OCI-LY1 (cell line): ENCODE measurements around the gene B3GNT3.
"Not testable (repeated sequence)": the region's sequence is repeated elsewhere in the genome, so short reads cannot be mapped to it uniquely, and the experiment has no call there.

Experiments
- H2AFZ ChIP-seq: fragments of 200-600 bp; sonication (generic), shearing (Covaris generic); 2 replicates; pipeline ENCODE4 v1.6.0; 2014; ENCODE audit warnings: antibody characterized with exemption, mild to moderate bottlenecking, low read length
- H3F3A ChIP-seq: fragments of 200-600 bp; sonication (generic), shearing (Covaris generic); 2 replicates; pipeline ENCODE4 v1.6.0; 2014; ENCODE audit warnings: mild to moderate bottlenecking, antibody characterized with exemption, low read length, moderate library complexity; ENCODE audit not compliant: insufficient read depth
- H3K27ac ChIP-seq: fragments of 200-600 bp; sonication (generic); 2 replicates; pipeline ENCODE4 v1.5.1; 2014; ENCODE audit warnings: low read length, mixed run types, mild to moderate bottlenecking, low read depth; ENCODE audit not compliant: poor library complexity, severe bottlenecking
- H3K27me3 ChIP-seq: fragments of 200-600 bp; sonication (generic); 2 replicates; pipeline ENCODE4 v1.6.0; 2014; ENCODE audit warnings: antibody characterized with exemption, mild to moderate bottlenecking, low read length, moderate library complexity; ENCODE audit not compliant: insufficient read depth
- H3K36me3 ChIP-seq: fragments of 200-600 bp; sonication (generic); 2 replicates; pipeline ENCODE4 v1.6.1; 2014; ENCODE audit warnings: mild to moderate bottlenecking, antibody characterized with exemption, low read length, moderate library complexity, mixed read lengths; ENCODE audit not compliant: insufficient read depth
- H3K4me1 ChIP-seq: fragments of 200-600 bp; sonication (generic); 2 replicates; pipeline ENCODE4 v1.5.1; 2014; ENCODE audit warnings: mild to moderate bottlenecking, low read length, moderate library complexity; ENCODE audit not compliant: insufficient read depth, severe bottlenecking
- H3K4me2 ChIP-seq: fragments of 200-600 bp; sonication (generic), shearing (Covaris generic); 2 replicates; pipeline ENCODE4 v1.6.1; 2014; ENCODE audit warnings: low read length
- H3K4me3 ChIP-seq: fragments of 200-600 bp; sonication (generic); 2 replicates; pipeline ENCODE4 v1.5.1; 2014; ENCODE audit warnings: low read length, low read depth, mild to moderate bottlenecking, mixed read lengths; ENCODE audit not compliant: poor library complexity, severe bottlenecking
- H3K79me2 ChIP-seq: fragments of 200-600 bp; shearing (Covaris generic); 2 replicates; pipeline ENCODE4 v1.6.1; 2016; ENCODE audit warnings: mixed run types, low read length, mixed read lengths; ENCODE audit not compliant: insufficient read depth
- H3K9ac ChIP-seq: fragments of 200-600 bp; sonication (generic), shearing (Covaris generic); 2 replicates; pipeline ENCODE4 v1.6.1; 2014; ENCODE audit warnings: mild to moderate bottlenecking, low read length, mixed read lengths
- H3K9me2 ChIP-seq: fragments of 200-600 bp; sonication (generic), shearing (Covaris generic); 2 replicates; pipeline ENCODE4 v1.6.1; 2014; ENCODE audit warnings: low read depth, mild to moderate bottlenecking, low read length, mixed read lengths
- H3K9me3 ChIP-seq: fragments of 200-600 bp; shearing (Covaris generic); 2 replicates; pipeline ENCODE4 v1.6.1; 2014; ENCODE audit warnings: low read length, mixed read lengths
- H4K20me1 ChIP-seq: fragments of 200-600 bp; sonication (generic), shearing (Covaris generic); 2 replicates; pipeline ENCODE4 v1.6.0; 2016; ENCODE audit warnings: mild to moderate bottlenecking, low read length; ENCODE audit not compliant: insufficient read depth
- EZH2 ChIP-seq: fragments of 200-600 bp; sonication (generic), shearing (Covaris generic); IDR thresholded peaks from 2 replicates; pipeline ENCODE4 v1.8.0; 2017; ENCODE audit warnings: borderline replicate concordance, mixed run types, mild to moderate bottlenecking, antibody characterized with exemption, low read length, moderate library complexity, mixed read lengths
- TF ChIP-seq, protein P1 (sequence below): fragments of 200-600 bp; sonication (generic), shearing (Covaris generic); IDR thresholded peaks from 2 replicates; pipeline ENCODE4 v1.5.1; 2017; ENCODE audit warnings: mild to moderate bottlenecking, antibody characterized with exemption, low read length, moderate library complexity, mixed read lengths

Gene B3GNT3

DNA sequence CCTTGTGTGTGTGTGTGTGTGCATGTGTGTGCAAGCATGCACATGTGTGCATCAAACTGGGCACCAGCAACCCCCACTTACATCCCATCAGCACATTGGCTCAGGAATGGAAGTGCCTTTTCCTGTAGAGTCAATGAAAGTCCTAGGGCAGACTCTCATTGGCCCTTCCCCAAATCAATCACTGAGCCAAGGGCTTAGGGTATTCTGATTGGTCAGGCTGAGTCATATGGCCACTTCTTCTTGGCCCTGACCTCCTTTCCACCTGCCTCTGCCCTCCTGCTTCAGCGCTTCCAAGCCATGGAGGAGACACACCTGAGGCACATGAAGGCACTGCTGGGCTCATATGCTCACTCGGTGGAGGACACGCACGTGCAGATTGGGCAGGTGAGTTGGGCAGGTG is 22.8 kb upstream of the B3GNT3 start:
- Histone ChIP-seq H3K27me3 (no peaks in the 10 kb centered on the region), H3K79me2 (no peaks in the 10 kb centered on the region), H3K9ac (no peak overlapping the region), H3K4me3 (no peak overlapping the region), H4K20me1 (no peaks in the 10 kb centered on the region), H3F3A (no peaks in the 10 kb centered on the region), H3K9me2 (no peaks in the 10 kb centered on the region), H3K9me3 (no peaks in the 10 kb centered on the region), H2AFZ (no peak overlapping the region), H3K36me3 (peaks cover 74% of the 10 kb centered on the region), H3K4me1 (peaks cover 12% of the 10 kb centered on the region), H3K4me2 (no peak overlapping the region), H3K27ac (no peak overlapping the region)
- TF ChIP-seq, protein P1, sequence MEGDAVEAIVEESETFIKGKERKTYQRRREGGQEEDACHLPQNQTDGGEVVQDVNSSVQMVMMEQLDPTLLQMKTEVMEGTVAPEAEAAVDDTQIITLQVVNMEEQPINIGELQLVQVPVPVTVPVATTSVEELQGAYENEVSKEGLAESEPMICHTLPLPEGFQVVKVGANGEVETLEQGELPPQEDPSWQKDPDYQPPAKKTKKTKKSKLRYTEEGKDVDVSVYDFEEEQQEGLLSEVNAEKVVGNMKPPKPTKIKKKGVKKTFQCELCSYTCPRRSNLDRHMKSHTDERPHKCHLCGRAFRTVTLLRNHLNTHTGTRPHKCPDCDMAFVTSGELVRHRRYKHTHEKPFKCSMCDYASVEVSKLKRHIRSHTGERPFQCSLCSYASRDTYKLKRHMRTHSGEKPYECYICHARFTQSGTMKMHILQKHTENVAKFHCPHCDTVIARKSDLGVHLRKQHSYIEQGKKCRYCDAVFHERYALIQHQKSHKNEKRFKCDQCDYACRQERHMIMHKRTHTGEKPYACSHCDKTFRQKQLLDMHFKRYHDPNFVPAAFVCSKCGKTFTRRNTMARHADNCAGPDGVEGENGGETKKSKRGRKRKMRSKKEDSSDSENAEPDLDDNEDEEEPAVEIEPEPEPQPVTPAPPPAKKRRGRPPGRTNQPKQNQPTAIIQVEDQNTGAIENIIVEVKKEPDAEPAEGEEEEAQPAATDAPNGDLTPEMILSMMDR: no peak
- TF ChIP-seq EZH2: no peak

DNA sequence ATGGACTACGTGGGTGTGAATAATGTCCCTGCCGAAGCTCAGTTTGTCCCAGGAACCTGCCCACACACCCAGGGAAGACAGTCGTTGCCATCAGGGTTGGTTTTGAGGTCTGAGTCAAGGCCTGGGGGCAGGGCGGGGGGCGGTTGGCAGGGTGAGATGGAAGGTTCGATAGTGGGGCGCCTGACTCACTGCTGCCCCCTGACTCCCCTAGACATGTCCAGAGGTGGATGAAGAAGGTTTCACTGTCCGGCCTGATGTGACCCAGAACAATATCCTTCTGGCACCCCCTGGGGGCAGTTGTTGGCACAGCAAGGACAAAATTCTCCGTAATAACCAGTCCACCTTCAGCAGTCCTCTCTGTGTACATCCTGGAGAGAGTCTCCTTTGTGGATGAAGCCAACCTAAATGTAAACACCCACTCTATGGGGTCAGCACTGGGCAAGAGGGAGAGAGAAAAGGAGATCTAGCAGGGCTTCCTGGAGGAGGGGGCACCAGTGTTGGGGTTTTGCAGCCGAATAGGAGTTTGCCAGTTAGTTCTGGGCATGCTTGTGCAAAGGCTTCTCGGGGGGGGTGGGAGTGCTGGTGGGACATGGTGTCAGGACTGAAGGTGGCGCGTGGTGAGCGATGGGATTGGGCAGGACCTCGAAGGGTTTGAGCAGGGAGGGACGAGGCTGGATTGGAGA is 19.6 kb upstream of the B3GNT3 start:
- H3K4me3 ChIP-seq: no peak overlapping the region
- H3K4me2 ChIP-seq: no peak overlapping the region

DNA sequence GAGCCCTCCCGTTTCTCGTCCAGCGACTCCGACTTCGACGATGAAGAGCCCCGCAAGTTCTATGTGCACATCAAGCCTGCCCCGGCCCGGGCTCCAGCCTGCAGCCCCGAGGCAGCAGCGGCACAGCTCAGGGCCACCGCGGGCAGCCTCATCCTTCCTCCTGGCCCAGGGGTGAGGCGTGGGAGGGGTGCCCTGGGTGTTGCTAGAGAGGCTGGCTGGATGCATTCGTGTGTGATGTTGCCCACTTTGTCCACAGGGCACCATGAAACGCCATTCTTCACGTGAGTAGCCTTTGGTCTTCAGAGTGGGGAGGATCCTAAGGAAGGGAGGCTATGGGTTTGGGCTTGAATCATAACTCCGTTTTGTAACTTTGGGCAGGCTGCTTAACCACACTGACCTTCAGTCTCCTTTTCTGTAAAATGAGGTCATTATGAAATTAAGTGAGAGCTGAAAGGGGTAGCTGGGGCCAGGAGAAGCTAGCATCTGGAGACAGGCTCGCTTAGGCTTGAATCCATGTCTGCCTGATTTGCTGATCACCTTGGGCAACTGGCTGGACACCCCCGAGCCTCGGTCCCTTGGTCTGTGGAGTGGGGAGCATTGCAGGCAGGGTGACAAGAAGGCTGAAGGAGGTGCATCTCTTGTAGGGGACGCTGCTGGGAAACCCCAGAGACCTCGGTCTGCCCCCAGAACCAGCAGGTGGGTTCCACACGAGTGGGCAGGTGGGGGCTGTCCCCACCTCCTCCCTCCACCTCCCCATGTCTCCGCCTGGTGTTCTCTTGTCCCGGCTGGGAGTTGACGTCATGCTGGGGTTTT is 18.7 kb upstream of the B3GNT3 start:
- Histone ChIP-seq H3K4me3 (no peak overlapping the region), H3K4me1 (peaks cover 12% of the 10 kb centered on the region), H3K27ac (peak overlapping the region; percentile 73), H3K27me3 (no peaks in the 10 kb centered on the region), H4K20me1 (no peaks in the 10 kb centered on the region), H3K36me3 (peaks cover 61% of the 10 kb centered on the region), H3K9me2 (no peaks in the 10 kb centered on the region), H3F3A (no peaks in the 10 kb centered on the region), H2AFZ (no peak overlapping the region), H3K4me2 (no peak overlapping the region), H3K9ac (no peak overlapping the region; the same call in 1 of the 2 replicates), H3K79me2 (no peaks in the 10 kb centered on the region), H3K9me3 (no peaks in the 10 kb centered on the region)
- TF ChIP-seq, protein P1: no peak
- TF ChIP-seq EZH2: no peak

More for the DNA sequence above, 19.6 kb upstream of the B3GNT3 start:
- Histone ChIP-seq H4K20me1 (no peaks in the 10 kb centered on the region), H3K9ac (no peak overlapping the region), H3K79me2 (no peaks in the 10 kb centered on the region), H3F3A (no peaks in the 10 kb centered on the region), H3K27me3 (no peaks in the 10 kb centered on the region), H2AFZ (no peak overlapping the region), H3K36me3 (peaks cover 66% of the 10 kb centered on the region), H3K27ac (peak overlapping the region; percentile 73), H3K9me2 (no peaks in the 10 kb centered on the region), H3K4me1 (peaks cover 12% of the 10 kb centered on the region), H3K9me3 (no peaks in the 10 kb centered on the region)
- no peak for TF ChIP-seq EZH2
- TF ChIP-seq, protein P1: peak; percentile 85

DNA sequence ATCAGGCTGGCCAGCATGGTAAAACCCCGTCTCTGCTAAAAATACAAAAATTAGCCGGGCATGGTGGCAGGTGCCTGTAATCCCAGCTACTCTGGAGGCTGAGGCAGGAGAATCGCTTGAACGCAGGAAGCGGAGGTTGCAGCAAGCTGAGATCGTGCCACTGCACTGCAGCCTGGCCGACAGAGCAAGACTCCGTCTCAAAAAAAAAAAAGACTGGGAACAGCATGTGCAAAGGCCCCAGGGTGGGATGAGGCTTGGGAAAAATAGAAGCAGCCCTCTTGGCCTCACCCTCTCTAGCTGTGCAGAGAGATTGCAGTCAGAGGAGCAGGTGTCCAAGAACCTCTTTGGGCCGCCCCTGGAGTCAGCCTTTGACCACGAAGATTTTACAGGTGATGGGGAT is 17.1 kb upstream of the B3GNT3 start:
- H3K9ac ChIP-seq, H3F3A ChIP-seq, H3K27me3 ChIP-seq, H3K9me3 ChIP-seq, H3K27ac ChIP-seq, H3K4me3 ChIP-seq, H3K4me2 ChIP-seq, H3K79me2 ChIP-seq, H2AFZ ChIP-seq, H4K20me1 ChIP-seq, H3K9me2 ChIP-seq: not testable (repeated sequence)
- Histone ChIP-seq H3K4me1 (peaks cover 12% of the 10 kb centered on the region), H3K36me3 (peaks cover 60% of the 10 kb centered on the region)
